GM23338 (cell line): ENCODE data around the gene PPP1R3G. TPM values are rescaled to one million over a fixed set of nuclear protein-coding genes. Genes with fewer than 3 reads are reported as not detected.

Experiments
- ATAC-seq: fragments of 200-7000 bp; cut with Tn5 transposase; 3 replicates; pipeline ENCODE4 v1.9.1; 2020
- DNase-seq: peaks from one replicate; pipeline ENCODE4 v3.0.0-alpha.2; 2015; ENCODE audit warnings: low spot score
- H2AFZ ChIP-seq: fragments of 200-600 bp; sonication (generic); 2 replicates; pipeline ENCODE4 v1.8.0; 2016; ENCODE audit warnings: antibody characterized with exemption, mild to moderate bottlenecking, moderate library complexity
- H3F3A ChIP-seq: fragments of 200-600 bp; sonication (generic); replicated peaks from 2 replicates; pipeline ENCODE4 v1.8.0; 2017; ENCODE audit warnings: antibody characterized with exemption, mixed run types, low read depth
- H3K27ac ChIP-seq: fragments of 200-600 bp; sonication (generic); 2 replicates; pipeline ENCODE4 v1.6.1; 2016; ENCODE audit warnings: low read depth
- H3K27me3 ChIP-seq: fragments of 200-600 bp; sonication (generic); 2 replicates; pipeline ENCODE4 v1.8.0; 2016; ENCODE audit warnings: mild to moderate bottlenecking, mixed run types, moderate library complexity; ENCODE audit not compliant: insufficient read depth
- H3K36me3 ChIP-seq: fragments of 200-600 bp; sonication (generic); 2 replicates; pipeline ENCODE4 v1.8.0; 2016; ENCODE audit warnings: mild to moderate bottlenecking; ENCODE audit not compliant: insufficient read depth
- H3K4me1 ChIP-seq: fragments of 200-600 bp; sonication (generic); 2 replicates; pipeline ENCODE4 v1.8.0; 2016; ENCODE audit warnings: mild to moderate bottlenecking, moderate library complexity; ENCODE audit not compliant: insufficient read depth
- H3K4me2 ChIP-seq: fragments of 200-600 bp; sonication (generic); 2 replicates; pipeline ENCODE4 v1.7.1; 2017; ENCODE audit warnings: mixed run types
- H3K4me3 ChIP-seq: fragments of 200-600 bp; sonication (generic); 2 replicates; pipeline ENCODE4 v1.6.1; 2016; ENCODE audit warnings: mixed run types
- H3K79me2 ChIP-seq: fragments of 200-600 bp; sonication (generic); replicated peaks from 2 replicates; pipeline ENCODE4 v1.8.0; 2017; ENCODE audit warnings: mild to moderate bottlenecking; ENCODE audit not compliant: insufficient read depth
- H3K9me2 ChIP-seq: fragments of 200-600 bp; sonication (generic); 2 replicates; pipeline ENCODE4 v1.8.0; 2017; ENCODE audit not compliant: insufficient read depth
- H4K20me1 ChIP-seq: fragments of 200-600 bp; sonication (generic); replicated peaks from 2 replicates; pipeline ENCODE4 v1.8.0; 2017; ENCODE audit warnings: mild to moderate bottlenecking; ENCODE audit not compliant: insufficient read depth
- H3K27ac Mint-ChIP-seq: 2 replicates; pipeline ENCODE4 v1.8.0; 2020; ENCODE audit warnings: inconsistent platforms, mild to moderate bottlenecking, moderate library complexity, mixed read lengths
- H3K27me3 Mint-ChIP-seq: 3 replicates; pipeline ENCODE4 v1.8.0; 2022; ENCODE audit warnings: low read depth, mild to moderate bottlenecking, moderate library complexity, mixed read lengths, inconsistent platforms; ENCODE audit not compliant: insufficient read depth, poor library complexity
- H3K36me3 Mint-ChIP-seq: 3 replicates; pipeline ENCODE4 v1.8.0; 2021; ENCODE audit warnings: low read depth, mild to moderate bottlenecking, inconsistent platforms, moderate library complexity, mixed read lengths
- H3K4me1 Mint-ChIP-seq: 3 replicates; pipeline ENCODE4 v1.8.0; 2020; ENCODE audit warnings: mild to moderate bottlenecking, inconsistent platforms, mixed read lengths
- H3K4me3 Mint-ChIP-seq: 3 replicates; pipeline ENCODE4 v1.8.0; 2021; ENCODE audit warnings: moderate library complexity, mild to moderate bottlenecking, inconsistent platforms, mixed read lengths
- H3K9me3 Mint-ChIP-seq: 3 replicates; pipeline ENCODE4 v1.8.0; 2020; ENCODE audit warnings: moderate library complexity, mild to moderate bottlenecking, inconsistent platforms, mixed read lengths
- CREB1 ChIP-seq: fragments of 250-450 bp; sonication (Bioruptor Pico); IDR thresholded peaks from 2 replicates; pipeline ENCODE4 v1.5.0; 2020; ENCODE audit warnings: low read depth, mild to moderate bottlenecking, moderate library complexity
- EZH2 ChIP-seq: fragments of 200-600 bp; sonication (generic); IDR thresholded peaks from one replicate; pipeline ENCODE4 v1.8.0; 2017; ENCODE audit warnings: antibody characterized with exemption, mild to moderate bottlenecking, low read depth; ENCODE audit not compliant: unreplicated experiment
- EZH2phosphoT487 ChIP-seq: fragments of 200-600 bp; sonication (generic); IDR thresholded peaks from one replicate; pipeline ENCODE4 v1.8.1; 2018; ENCODE audit warnings: antibody characterized with exemption; ENCODE audit not compliant: unreplicated experiment
- JUNB ChIP-seq: IDR thresholded peaks from one replicate; pipeline ENCODE4 v1.6.1; 2016; ENCODE audit warnings: antibody characterized with exemption; ENCODE audit not compliant: unreplicated experiment
- NANOG ChIP-seq: IDR thresholded peaks from 2 replicates; pipeline ENCODE4 v1.6.1; 2016; ENCODE audit warnings: antibody characterized with exemption, borderline replicate concordance
- POLR2AphosphoS5 ChIP-seq: IDR thresholded peaks from 2 replicates; pipeline ENCODE4 v1.6.1; 2016; ENCODE audit warnings: antibody characterized with exemption, low read depth
- STAT1 ChIP-seq: IDR thresholded peaks from one replicate; pipeline ENCODE4 v1.6.1; 2016; ENCODE audit warnings: antibody characterized with exemption; ENCODE audit not compliant: unreplicated experiment
- ZNF114 ChIP-seq: fragments of 250-450 bp; sonication (Bioruptor Pico); IDR thresholded peaks from 2 replicates; pipeline ENCODE4 v1.5.0; 2020; ENCODE audit warnings: mild to moderate bottlenecking, moderate library complexity
- ZNF331 ChIP-seq: fragments of 250-450 bp; sonication (Bioruptor Pico); IDR thresholded peaks from 2 replicates; pipeline ENCODE4 v1.5.0; 2020; ENCODE audit warnings: low read depth, mild to moderate bottlenecking, moderate library complexity
- ZNF462 ChIP-seq: fragments of 250-450 bp; sonication (Bioruptor Pico); IDR thresholded peaks from 2 replicates; pipeline ENCODE4 v1.5.0; 2020; ENCODE audit warnings: mild to moderate bottlenecking, moderate library complexity
- polyA plus RNA-seq: library from polyadenylated mRNA; unstranded; fragments of >200 nt; fragmentation: Nextera tagmentation; extraction: Ambion mirVana; gene quantifications from 2 replicates; pipeline ENCODE4 v1.2.1, GENCODE V29; 2016
- total RNA-seq: library from RNA; depleted of rRNA; stranded (reverse); fragments of >200 nt; shearing (Covaris generic); gene quantifications from 2 replicates; pipeline ENCODE4 v1.2.3, GENCODE V29; 2014
- TF ChIP-seq, protein P1 (sequence below), 2 experiments: fragments of 200-600 bp in 1 of 2; sonication (generic) in 1 of 2; conservative IDR thresholded peaks; 2 replicates each; pipeline versions ENCODE4 v1.5.1 to v1.6.1; 2016 to 2017; ENCODE audit warnings: antibody characterized with exemption in 2 of 2, low read depth in 2 of 2, mild to moderate bottlenecking in 2 of 2, moderate library complexity in 1 of 2
- TF ChIP-seq, protein P2 (sequence below): IDR thresholded peaks from 2 replicates; pipeline ENCODE4 v1.6.1; 2016; ENCODE audit warnings: antibody characterized with exemption
- TF ChIP-seq, protein P3 (sequence below): IDR thresholded peaks from one replicate; pipeline ENCODE4 v1.6.1; 2018; ENCODE audit warnings: antibody characterized with exemption; ENCODE audit not compliant: unreplicated experiment

The PPP1R3G gene
- total and polyA plus RNA-seq, 2 experiments from 2014 or later = 0.13 to 0.24 TPM

GRCh38 chr6:5116243-5116991 lies 31.3 kb downstream of the PPP1R3G start:
- peaks cover 6% of the 10 kb centered on the region; the same call in 1 of the 3 replicates for H3K4me1 Mint-ChIP-seq
- H3K27ac Mint-ChIP-seq = no peak overlapping the region
- H3K27ac ChIP-seq = no peak overlapping the region

More at GRCh38 chr6:5116243-5116991, 31.3 kb downstream of the PPP1R3G start:
- H3K4me2 ChIP-seq = no peak overlapping the region
- no peaks in the 10 kb centered on the region for H3K27me3 ChIP-seq
- Mint-ChIP-seq H3K9me3 (peaks cover 2% of the 10 kb centered on the region; the same call in 2 of the 3 replicates), H3K4me3 (no peak overlapping the region), H3K27me3 (peaks cover 8% of the 10 kb centered on the region), H3K36me3 (peaks cover 11% of the 10 kb centered on the region)
- TF ChIP-seq CREB1 (CRISPR knock-in tag) (no peak), EZH2 (no peak), NANOG (no peak), STAT1 (no peak), EZH2phosphoT487 (no peak), ZNF114 (no peak), POLR2AphosphoS5 (no peak), JUNB (no peak), ZNF462 (CRISPR knock-in tag) (no peak), ZNF331 (CRISPR knock-in tag) (no peak)
- TF ChIP-seq, protein P1, sequence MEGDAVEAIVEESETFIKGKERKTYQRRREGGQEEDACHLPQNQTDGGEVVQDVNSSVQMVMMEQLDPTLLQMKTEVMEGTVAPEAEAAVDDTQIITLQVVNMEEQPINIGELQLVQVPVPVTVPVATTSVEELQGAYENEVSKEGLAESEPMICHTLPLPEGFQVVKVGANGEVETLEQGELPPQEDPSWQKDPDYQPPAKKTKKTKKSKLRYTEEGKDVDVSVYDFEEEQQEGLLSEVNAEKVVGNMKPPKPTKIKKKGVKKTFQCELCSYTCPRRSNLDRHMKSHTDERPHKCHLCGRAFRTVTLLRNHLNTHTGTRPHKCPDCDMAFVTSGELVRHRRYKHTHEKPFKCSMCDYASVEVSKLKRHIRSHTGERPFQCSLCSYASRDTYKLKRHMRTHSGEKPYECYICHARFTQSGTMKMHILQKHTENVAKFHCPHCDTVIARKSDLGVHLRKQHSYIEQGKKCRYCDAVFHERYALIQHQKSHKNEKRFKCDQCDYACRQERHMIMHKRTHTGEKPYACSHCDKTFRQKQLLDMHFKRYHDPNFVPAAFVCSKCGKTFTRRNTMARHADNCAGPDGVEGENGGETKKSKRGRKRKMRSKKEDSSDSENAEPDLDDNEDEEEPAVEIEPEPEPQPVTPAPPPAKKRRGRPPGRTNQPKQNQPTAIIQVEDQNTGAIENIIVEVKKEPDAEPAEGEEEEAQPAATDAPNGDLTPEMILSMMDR (conservative IDR thresholded peaks at IDR 0.05; ENCODE audit: low read depth in 2 of 2) = no peak
- TF ChIP-seq, protein P2, sequence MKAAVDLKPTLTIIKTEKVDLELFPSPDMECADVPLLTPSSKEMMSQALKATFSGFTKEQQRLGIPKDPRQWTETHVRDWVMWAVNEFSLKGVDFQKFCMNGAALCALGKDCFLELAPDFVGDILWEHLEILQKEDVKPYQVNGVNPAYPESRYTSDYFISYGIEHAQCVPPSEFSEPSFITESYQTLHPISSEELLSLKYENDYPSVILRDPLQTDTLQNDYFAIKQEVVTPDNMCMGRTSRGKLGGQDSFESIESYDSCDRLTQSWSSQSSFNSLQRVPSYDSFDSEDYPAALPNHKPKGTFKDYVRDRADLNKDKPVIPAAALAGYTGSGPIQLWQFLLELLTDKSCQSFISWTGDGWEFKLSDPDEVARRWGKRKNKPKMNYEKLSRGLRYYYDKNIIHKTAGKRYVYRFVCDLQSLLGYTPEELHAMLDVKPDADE = no peak
- TF ChIP-seq, protein P3, sequence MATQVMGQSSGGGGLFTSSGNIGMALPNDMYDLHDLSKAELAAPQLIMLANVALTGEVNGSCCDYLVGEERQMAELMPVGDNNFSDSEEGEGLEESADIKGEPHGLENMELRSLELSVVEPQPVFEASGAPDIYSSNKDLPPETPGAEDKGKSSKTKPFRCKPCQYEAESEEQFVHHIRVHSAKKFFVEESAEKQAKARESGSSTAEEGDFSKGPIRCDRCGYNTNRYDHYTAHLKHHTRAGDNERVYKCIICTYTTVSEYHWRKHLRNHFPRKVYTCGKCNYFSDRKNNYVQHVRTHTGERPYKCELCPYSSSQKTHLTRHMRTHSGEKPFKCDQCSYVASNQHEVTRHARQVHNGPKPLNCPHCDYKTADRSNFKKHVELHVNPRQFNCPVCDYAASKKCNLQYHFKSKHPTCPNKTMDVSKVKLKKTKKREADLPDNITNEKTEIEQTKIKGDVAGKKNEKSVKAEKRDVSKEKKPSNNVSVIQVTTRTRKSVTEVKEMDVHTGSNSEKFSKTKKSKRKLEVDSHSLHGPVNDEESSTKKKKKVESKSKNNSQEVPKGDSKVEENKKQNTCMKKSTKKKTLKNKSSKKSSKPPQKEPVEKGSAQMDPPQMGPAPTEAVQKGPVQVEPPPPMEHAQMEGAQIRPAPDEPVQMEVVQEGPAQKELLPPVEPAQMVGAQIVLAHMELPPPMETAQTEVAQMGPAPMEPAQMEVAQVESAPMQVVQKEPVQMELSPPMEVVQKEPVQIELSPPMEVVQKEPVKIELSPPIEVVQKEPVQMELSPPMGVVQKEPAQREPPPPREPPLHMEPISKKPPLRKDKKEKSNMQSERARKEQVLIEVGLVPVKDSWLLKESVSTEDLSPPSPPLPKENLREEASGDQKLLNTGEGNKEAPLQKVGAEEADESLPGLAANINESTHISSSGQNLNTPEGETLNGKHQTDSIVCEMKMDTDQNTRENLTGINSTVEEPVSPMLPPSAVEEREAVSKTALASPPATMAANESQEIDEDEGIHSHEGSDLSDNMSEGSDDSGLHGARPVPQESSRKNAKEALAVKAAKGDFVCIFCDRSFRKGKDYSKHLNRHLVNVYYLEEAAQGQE = no peak
- ATAC-seq = no peak
- no peaks in the 10 kb centered on the region for H3K4me1 ChIP-seq
- no peaks in the 10 kb centered on the region for H3F3A ChIP-seq
- peaks cover 5% of the 10 kb centered on the region; the same call in 1 of the 2 replicates for H4K20me1 ChIP-seq
- no peaks in the 10 kb centered on the region for H3K79me2 ChIP-seq
- H2AFZ ChIP-seq = no peak overlapping the region
- no peak overlapping the region for H3K4me3 ChIP-seq
- no peaks in the 10 kb centered on the region for H3K36me3 ChIP-seq
- no peak for DNase-seq
- no peaks in the 10 kb centered on the region for H3K9me2 ChIP-seq
